Caco-2 (cell line): ENCODE data around the gene IMMT. TPM values are rescaled to one million over a fixed set of nuclear protein-coding genes. Genes with fewer than 3 reads are reported as not detected.
"Not testable (repeated sequence)": the region's sequence is repeated elsewhere in the genome, so short reads cannot be mapped to it uniquely, and the experiment has no call there.

ENCODE experiments used
- BruUV-seq: library from RNA; stranded (reverse); fragments of 400-500 nt; replicated peaks from 2 replicates; lab custom pipeline; 2021; lab: Mats Ljungman, UMichigan
- CTCF ChIA-PET: fragments of 300-600 bp; sonication (Branson Sonifier 250); formaldehyde crosslinking; loops from one replicate; lab custom pipeline; 2022; ENCODE audit warnings: antibody characterized with exemption; lab: Charles Lee
- POLR2A ChIA-PET: fragments of 300-600 bp; sonication (Branson Sonifier 250); formaldehyde crosslinking; loops from one replicate; lab custom pipeline; 2022; ENCODE audit warnings: antibody characterized with exemption; lab: Charles Lee
- DNase-seq, 2 experiments: peaks; one replicate each; pipeline versions ENCODE4 v3.0.0 to v3.0.0-alpha.2; 2020 to 2022
- H3K27me3 ChIP-seq: replicated peaks from 2 replicates; pipeline ENCODE4 v1.6.0; 2011; ENCODE audit warnings: low read length; ENCODE audit not compliant: control insufficient read depth, insufficient read depth
- H3K36me3 ChIP-seq: 2 replicates; pipeline ENCODE4 v1.5.1; 2011; ENCODE audit warnings: low read length; ENCODE audit not compliant: control insufficient read depth, insufficient read depth
- H3K4me1 ChIP-seq: fragments of 250-450 bp; sonication (Bioruptor Pico); 2 replicates; pipeline ENCODE4 v1.5.1; 2020; ENCODE audit warnings: mild to moderate bottlenecking
- H3K4me3 ChIP-seq: 2 replicates; pipeline ENCODE4 v1.5.1; 2011; ENCODE audit warnings: low read depth, mild to moderate bottlenecking, control low read depth, low read length
- H3K9me3 ChIP-seq: fragments of 250-450 bp; sonication (Bioruptor Pico); 2 replicates; pipeline ENCODE4 v1.5.1; 2020; ENCODE audit warnings: mild to moderate bottlenecking, moderate library complexity
- H3K27ac Mint-ChIP-seq: one replicate; pipeline ENCODE4 v1.8.0; 2022; ENCODE audit warnings: mixed read lengths; ENCODE audit not compliant: unreplicated experiment
- H3K27me3 Mint-ChIP-seq: one replicate; pipeline ENCODE4 v1.8.0; 2022; ENCODE audit warnings: mixed read lengths; ENCODE audit not compliant: insufficient read depth, unreplicated experiment
- H3K36me3 Mint-ChIP-seq: one replicate; pipeline ENCODE4 v1.8.0; 2022; ENCODE audit warnings: mild to moderate bottlenecking, mixed read lengths; ENCODE audit not compliant: insufficient read depth, unreplicated experiment
- H3K4me1 Mint-ChIP-seq: one replicate; pipeline ENCODE4 v1.8.0; 2022; ENCODE audit warnings: low read depth, mixed read lengths; ENCODE audit not compliant: unreplicated experiment
- H3K4me3 Mint-ChIP-seq: one replicate; pipeline ENCODE4 v1.8.0; 2022; ENCODE audit warnings: mild to moderate bottlenecking, moderate library complexity, mixed read lengths; ENCODE audit not compliant: unreplicated experiment
- H3K9me3 Mint-ChIP-seq: one replicate; pipeline ENCODE4 v1.8.0; 2022; ENCODE audit warnings: mixed read lengths; ENCODE audit not compliant: unreplicated experiment
- CTCF ChIP-seq, 2 experiments: fragments of 200-600 bp in 1 of 2; IDR thresholded peaks; 1 replicate in 1 of 2; 2 replicates in 1 of 2; pipeline versions ENCODE4 v1.5.1 to v1.8.0; 2011 to 2022; ENCODE audit warnings: antibody characterized with exemption in 1 of 2, control low read depth in 1 of 2, inconsistent platforms in 1 of 2, low read depth in 1 of 2, low read length in 1 of 2, mild to moderate bottlenecking in 1 of 2, moderate library complexity in 1 of 2; ENCODE audit not compliant: insufficient read depth in 1 of 2, severe bottlenecking in 1 of 2, unreplicated experiment in 1 of 2
- intact Hi-C: fragments of 100-400 bp; cut with micrococcal nuclease; formaldehyde crosslinking; loops from one replicate; pipeline ENCODE4 v1.10.0; 2022; ENCODE audit not compliant: unreplicated experiment
- total RNA-seq: library from RNA; stranded (reverse); gene quantifications from 2 replicates; pipeline ENCODE4 v1.2.3, GENCODE V29; 2022

Gene IMMT
- total RNA-seq, 1 experiment from 2014 or later: 129 TPM

DNA sequence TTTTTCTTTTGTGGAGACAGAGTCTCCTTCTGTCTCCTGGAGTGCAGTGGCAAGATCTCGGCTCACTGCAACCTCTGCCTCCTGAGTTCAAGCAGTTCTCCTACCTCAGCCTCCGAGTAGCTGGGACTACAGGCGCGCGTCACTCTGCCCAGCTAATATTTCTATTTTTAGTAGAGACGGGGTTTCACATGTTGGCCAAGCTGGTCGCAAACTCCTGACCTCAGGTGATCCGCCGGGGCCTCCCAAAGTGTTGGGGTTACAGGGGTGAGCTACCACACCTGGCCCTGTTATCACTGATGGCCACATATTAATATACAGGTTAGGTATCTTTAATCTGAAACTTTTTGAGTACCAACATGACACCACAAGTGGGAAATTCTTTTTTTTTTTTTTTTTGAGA, 7.4 kb upstream of the IMMT start:
- POLR2A ChIA-PET: no interaction called here
- Histone ChIP-seq H3K36me3 (peaks cover 1% of the 10 kb centered on the region; the same call in 1 of the 2 replicates), H3K9me3 (no peaks in the 10 kb centered on the region), H3K4me3 (no peak overlapping the region), H3K4me1 (no peaks in the 10 kb centered on the region; the same call in 1 of the 2 replicates), H3K27me3 (no peaks in the 10 kb centered on the region)
- Mint-ChIP-seq H3K9me3 (no peaks in the 10 kb centered on the region), H3K4me1 (peaks cover 16% of the 10 kb centered on the region), H3K27me3 (no peaks in the 10 kb centered on the region), H3K4me3 (no peak overlapping the region), H3K36me3 (peaks cover 28% of the 10 kb centered on the region), H3K27ac (no peak overlapping the region)
- intact Hi-C loops: no loop called here
- no TSS peak for BruUV-seq
- no peak for TF ChIP-seq CTCF (IDR thresholded peaks at IDR 0.05; ENCODE audit: insufficient read depth in 1 of 2, low read depth in 1 of 2, low read length in 1 of 2, severe bottlenecking in 1 of 2, unreplicated experiment in 1 of 2)
- no peak for DNase-seq
- CTCF ChIA-PET: interaction anchor here (1.3 kb wide), 1 partner anchor 168 kb away, joined by 3 read pairs; no protein-coding TSS in a partner anchor

DNA sequence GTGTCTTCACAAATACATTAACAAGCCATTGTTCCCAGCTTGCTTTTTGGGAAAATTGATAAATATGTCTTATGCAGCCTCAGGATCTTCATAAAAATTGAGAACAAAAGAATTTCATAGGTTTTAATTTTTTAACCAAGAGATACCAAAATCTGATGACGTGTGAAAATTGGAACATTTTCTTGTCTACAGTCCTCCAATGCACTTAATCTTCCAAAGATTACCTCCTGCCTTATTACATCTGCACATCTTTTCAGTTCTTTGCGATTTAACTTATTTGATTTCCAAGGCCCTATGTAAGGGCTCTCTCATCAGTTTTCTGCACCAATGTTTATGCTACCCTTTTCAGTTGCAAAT, 7.1 kb upstream of the IMMT start:
- H3K9me3 ChIP-seq: no peaks in the 10 kb centered on the region
- no peaks in the 10 kb centered on the region for H3K27me3 Mint-ChIP-seq
- no peaks in the 10 kb centered on the region; the same call in 1 of the 2 replicates for H3K4me1 ChIP-seq
- ChIA-PET CTCF (interaction anchor here (0.7 to 1.3 kb wide), 4 partner anchors 168 to 240 kb away, joined by 3 read pairs; no protein-coding TSS in a partner anchor), POLR2A (no interaction called here)
- TF ChIP-seq CTCF (IDR thresholded peaks at IDR 0.05; ENCODE audit: insufficient read depth in 1 of 2, low read depth in 1 of 2, low read length in 1 of 2, severe bottlenecking in 1 of 2, unreplicated experiment in 1 of 2): no peak
- no peaks in the 10 kb centered on the region for H3K9me3 Mint-ChIP-seq
- DNase-seq: no peak
- no peaks in the 10 kb centered on the region for H3K27me3 ChIP-seq
- no peak overlapping the region for H3K4me3 Mint-ChIP-seq
- no peak overlapping the region for H3K4me3 ChIP-seq
- BruUV-seq: no TSS peak
- no peak overlapping the region for H3K27ac Mint-ChIP-seq
- H3K36me3 ChIP-seq: peaks cover 1% of the 10 kb centered on the region; the same call in 1 of the 2 replicates
- H3K36me3 Mint-ChIP-seq: peaks cover 25% of the 10 kb centered on the region
- peaks cover 16% of the 10 kb centered on the region for H3K4me1 Mint-ChIP-seq
- intact Hi-C loops: no loop called here

DNA sequence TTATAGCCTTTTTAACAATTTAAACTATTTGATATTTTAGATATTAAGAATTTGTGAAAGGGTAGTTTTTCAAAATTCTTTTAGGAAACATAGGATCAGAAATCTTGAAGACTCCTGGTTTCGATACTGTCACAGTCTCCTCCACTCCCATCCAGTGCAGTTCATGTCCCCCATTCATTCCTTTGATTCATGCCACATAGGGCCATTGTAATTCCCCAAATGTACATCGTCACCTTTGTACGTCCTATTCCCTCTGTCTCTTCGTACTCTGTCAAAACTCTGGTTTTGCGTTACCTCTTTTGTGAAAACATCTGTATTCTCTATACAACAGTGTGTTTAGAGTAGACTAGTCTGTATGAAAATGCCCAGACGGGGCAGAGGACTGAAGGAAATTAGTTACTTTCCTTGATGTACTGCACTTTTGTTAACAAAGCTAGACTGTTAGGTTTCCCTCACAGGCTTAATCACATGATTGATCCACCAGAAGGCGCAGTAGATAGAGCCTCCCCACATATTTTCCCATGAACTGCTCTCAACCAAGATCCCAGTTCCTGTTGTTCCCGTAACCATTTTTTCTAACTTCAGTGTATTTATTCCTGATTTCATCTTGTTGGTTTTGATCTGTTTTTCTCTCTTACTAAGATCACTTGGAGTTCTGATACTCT, 6.5 kb upstream of the IMMT start:
- Mint-ChIP-seq H3K4me3 (no peak overlapping the region), H3K4me1 (peaks cover 21% of the 10 kb centered on the region), H3K27ac (no peak overlapping the region), H3K9me3 (no peaks in the 10 kb centered on the region), H3K27me3 (no peaks in the 10 kb centered on the region), H3K36me3 (peaks cover 24% of the 10 kb centered on the region)
- no peak for DNase-seq
- POLR2A ChIA-PET: no interaction called here
- Histone ChIP-seq H3K36me3 (peaks cover 1% of the 10 kb centered on the region; the same call in 1 of the 2 replicates), H3K9me3 (no peaks in the 10 kb centered on the region), H3K27me3 (no peaks in the 10 kb centered on the region), H3K4me1 (peaks cover 2% of the 10 kb centered on the region; the same call in 1 of the 2 replicates), H3K4me3 (no peak overlapping the region)
- no TSS peak for BruUV-seq
- intact Hi-C loops: no loop called here
- peak in 1 of 2 experiments; percentile 28 for TF ChIP-seq CTCF (IDR thresholded peaks at IDR 0.05; ENCODE audit: insufficient read depth in 1 of 2, low read depth in 1 of 2, low read length in 1 of 2, severe bottlenecking in 1 of 2, unreplicated experiment in 1 of 2)
- CTCF ChIA-PET: interaction anchor here (0.7 to 1.3 kb wide), 4 partner anchors 169 to 241 kb away, joined by 3 read pairs; no protein-coding TSS in a partner anchor

DNA sequence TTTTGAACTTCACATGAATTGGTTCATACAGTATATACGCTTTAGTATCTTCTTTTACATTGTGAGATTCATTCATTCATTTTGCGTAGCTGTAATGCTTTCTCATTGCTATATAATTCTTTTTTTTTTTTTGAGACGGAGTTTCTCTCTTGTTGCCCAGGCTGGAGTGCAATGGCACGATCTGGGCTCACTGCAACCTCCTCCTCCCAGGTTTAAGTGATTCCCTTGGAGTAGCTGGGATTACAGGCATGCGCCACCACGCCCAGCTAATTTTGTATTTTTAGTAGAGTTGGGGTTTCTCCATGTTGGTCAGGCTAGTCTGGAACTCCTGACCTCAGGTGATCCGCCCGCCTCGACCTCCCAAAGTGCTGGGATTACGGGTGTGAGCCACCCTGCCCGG, 5.3 kb upstream of the IMMT start:
- H3K27me3 ChIP-seq, intact Hi-C loops, H3K27ac Mint-ChIP-seq, H3K4me3 ChIP-seq, CTCF ChIA-PET, H3K36me3 ChIP-seq, H3K9me3 Mint-ChIP-seq, H3K9me3 ChIP-seq, H3K4me1 ChIP-seq, DNase-seq, POLR2A ChIA-PET, BruUV-seq, H3K27me3 Mint-ChIP-seq: not testable (repeated sequence)
- peaks cover 27% of the 10 kb centered on the region for H3K36me3 Mint-ChIP-seq
- peaks cover 23% of the 10 kb centered on the region for H3K4me1 Mint-ChIP-seq
- H3K4me3 Mint-ChIP-seq: peak overlapping the region; percentile 88
